ENCODE measurements around the gene SYNGR1. TPM values are rescaled to one million over a fixed set of nuclear protein-coding genes. Genes with fewer than 3 reads are reported as not detected.

The SYNGR1 gene
- total and polyA plus RNA-seq, 2 experiments from 2014 or later, result 30.9 to 37.0 TPM

GRCh38 chr22:39364714-39365491 is 15.1 kb downstream of the SYNGR1 start:
- H2AFZ ChIP-seq, result no peak overlapping the region
- H3K9me2 ChIP-seq (ENCODE audit: insufficient read depth), result no peaks in the 10 kb centered on the region
- no peaks in the 10 kb centered on the region; the same call in 2 of the 3 replicates for H3K9me3 Mint-ChIP-seq
- H3K4me3 ChIP-seq, result no peak overlapping the region
- peaks cover 18% of the 10 kb centered on the region for H3K27me3 Mint-ChIP-seq (ENCODE audit: insufficient read depth, low read depth, poor library complexity)
- H4K20me1 ChIP-seq (replicated peaks; ENCODE audit: insufficient read depth), result no peaks in the 10 kb centered on the region; the same call in 1 of the 2 replicates
- H3K27ac ChIP-seq (ENCODE audit: low read depth), result no peak overlapping the region
- no peaks in the 10 kb centered on the region for H3K36me3 ChIP-seq (ENCODE audit: insufficient read depth)
- ATAC-seq, result no peak
- H3K27me3 ChIP-seq (ENCODE audit: insufficient read depth), result no peaks in the 10 kb centered on the region
- H3K4me1 ChIP-seq (ENCODE audit: insufficient read depth), result peaks cover 31% of the 10 kb centered on the region
- DNase-seq (ENCODE audit: low spot score), result no peak
- no peaks in the 10 kb centered on the region for H3F3A ChIP-seq (replicated peaks; ENCODE audit: low read depth)
- TF ChIP-seq, protein P1, sequence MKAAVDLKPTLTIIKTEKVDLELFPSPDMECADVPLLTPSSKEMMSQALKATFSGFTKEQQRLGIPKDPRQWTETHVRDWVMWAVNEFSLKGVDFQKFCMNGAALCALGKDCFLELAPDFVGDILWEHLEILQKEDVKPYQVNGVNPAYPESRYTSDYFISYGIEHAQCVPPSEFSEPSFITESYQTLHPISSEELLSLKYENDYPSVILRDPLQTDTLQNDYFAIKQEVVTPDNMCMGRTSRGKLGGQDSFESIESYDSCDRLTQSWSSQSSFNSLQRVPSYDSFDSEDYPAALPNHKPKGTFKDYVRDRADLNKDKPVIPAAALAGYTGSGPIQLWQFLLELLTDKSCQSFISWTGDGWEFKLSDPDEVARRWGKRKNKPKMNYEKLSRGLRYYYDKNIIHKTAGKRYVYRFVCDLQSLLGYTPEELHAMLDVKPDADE (IDR thresholded peaks at IDR 0.05), result no peak
- H3K4me2 ChIP-seq, result no peak overlapping the region
- peaks cover 5% of the 10 kb centered on the region; the same call in 1 of the 3 replicates for H3K36me3 Mint-ChIP-seq (ENCODE audit: low read depth)
- peaks cover 49% of the 10 kb centered on the region for H3K4me1 Mint-ChIP-seq
- peak overlapping the region; percentile 89; the same call in 1 of the 2 replicates for H3K27ac Mint-ChIP-seq
- H3K79me2 ChIP-seq (replicated peaks; ENCODE audit: insufficient read depth), result peaks cover 4% of the 10 kb centered on the region; the same call in 1 of the 2 replicates
- H3K4me3 Mint-ChIP-seq, result no peak overlapping the region; the same call in 2 of the 3 replicates

DNA sequence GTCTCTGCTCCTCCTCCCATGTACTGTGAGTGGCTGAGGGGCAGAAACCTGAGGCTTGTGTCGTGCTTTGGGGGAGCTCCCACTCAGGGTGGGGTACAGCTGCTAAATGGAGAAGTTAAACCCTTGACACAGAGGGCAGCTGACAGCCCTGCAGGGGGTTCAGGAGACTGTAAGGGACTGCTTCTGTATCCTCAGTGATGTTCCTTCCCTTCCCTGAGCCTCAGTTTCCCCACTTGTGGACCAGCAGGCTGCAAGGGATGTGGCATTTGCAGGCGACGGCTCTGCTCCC is 15.6 kb downstream of the SYNGR1 start:
- Histone ChIP-seq H3K27ac (ENCODE audit: low read depth) (no peak overlapping the region), H4K20me1 (replicated peaks; ENCODE audit: insufficient read depth) (no peaks in the 10 kb centered on the region; the same call in 1 of the 2 replicates), H2AFZ (no peak overlapping the region), H3K4me3 (no peak overlapping the region), H3F3A (replicated peaks; ENCODE audit: low read depth) (no peaks in the 10 kb centered on the region), H3K36me3 (ENCODE audit: insufficient read depth) (no peaks in the 10 kb centered on the region), H3K79me2 (replicated peaks; ENCODE audit: insufficient read depth) (peaks cover 4% of the 10 kb centered on the region; the same call in 1 of the 2 replicates), H3K9me2 (ENCODE audit: insufficient read depth) (no peaks in the 10 kb centered on the region), H3K4me2 (no peak overlapping the region), H3K4me1 (ENCODE audit: insufficient read depth) (peaks cover 26% of the 10 kb centered on the region), H3K27me3 (ENCODE audit: insufficient read depth) (no peaks in the 10 kb centered on the region)
- H3K36me3 Mint-ChIP-seq (ENCODE audit: low read depth), result no peaks in the 10 kb centered on the region; the same call in 2 of the 3 replicates
- H3K4me1 Mint-ChIP-seq, result peaks cover 44% of the 10 kb centered on the region
- H3K27ac Mint-ChIP-seq, result no peak overlapping the region
- no peak for DNase-seq (ENCODE audit: low spot score)
- H3K9me3 Mint-ChIP-seq, result no peaks in the 10 kb centered on the region
- H3K4me3 Mint-ChIP-seq, result no peak overlapping the region
- peaks cover 14% of the 10 kb centered on the region for H3K27me3 Mint-ChIP-seq (ENCODE audit: insufficient read depth, low read depth, poor library complexity)
- no peak for ATAC-seq
- TF ChIP-seq ZNF114 (CRISPR knock-in tag; IDR thresholded peaks at IDR 0.05) (no peak), EZH2 (IDR thresholded peaks at IDR 0.05; ENCODE audit: low read depth, unreplicated experiment) (no peak), ZNF462 (CRISPR knock-in tag; IDR thresholded peaks at IDR 0.05) (no peak), JUNB (IDR thresholded peaks at IDR 0.05; ENCODE audit: unreplicated experiment) (no peak), NANOG (IDR thresholded peaks at IDR 0.05; ENCODE audit: borderline replicate concordance) (no peak), POLR2AphosphoS5 (IDR thresholded peaks at IDR 0.05; ENCODE audit: low read depth) (no peak), ZNF331 (CRISPR knock-in tag; IDR thresholded peaks at IDR 0.05; ENCODE audit: low read depth) (no peak), STAT1 (IDR thresholded peaks at IDR 0.05; ENCODE audit: unreplicated experiment) (no peak)
- TF ChIP-seq, protein P1 (IDR thresholded peaks at IDR 0.05), result no peak
